ENCODE data around the gene NTN1.

NTN1 gene

GRCh38 chr17:9286434-9286833 is 265.1 kb downstream of the NTN1 start:
- no peak for ATAC-seq

GRCh38 chr17:9287306-9287705 is 266.0 kb downstream of the NTN1 start:
- ATAC-seq = no peak

- no peak for ATAC-seq
Measured at GRCh38 chr17:9290226-9290613, 268.9 kb downstream of the NTN1 start.

- no peak for ATAC-seq
Measured at GRCh38 chr17:9291912-9292560, 270.7 kb downstream of the NTN1 start.

- ATAC-seq = no peak
Measured at GRCh38 chr17:9292561-9292941, 271.2 kb downstream of the NTN1 start.
